ENCODE measurements around the gene ERICH6. TPM values are rescaled to one million over a fixed set of nuclear protein-coding genes. Genes with fewer than 3 reads are reported as not detected.

Gene ERICH6
- total RNA-seq, 4 donors from 2014 or later = not detected

DNA sequence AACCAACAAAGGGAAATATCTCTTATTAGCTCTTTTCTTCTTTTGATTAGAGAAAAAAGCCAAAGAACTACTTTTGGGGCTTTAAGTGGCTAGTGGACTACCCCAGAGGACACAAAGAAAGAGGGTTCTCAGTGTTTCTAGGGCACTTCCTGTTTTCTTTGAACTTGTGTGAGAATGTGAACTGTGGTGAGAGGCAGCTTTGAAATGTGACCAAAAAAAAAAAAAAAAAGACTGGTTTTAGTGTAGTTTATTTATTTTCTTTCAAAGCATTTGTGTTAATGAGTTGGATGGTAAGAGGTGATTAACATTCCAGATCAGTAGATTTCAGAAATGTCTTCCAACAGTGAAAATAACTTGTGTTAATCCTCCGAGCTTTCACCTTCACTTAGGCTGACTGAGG lies 68.2 kb downstream of the ERICH6 start:
- intact Hi-C loops (cut with DNase I; ENCODE audit: low total_unique reads) = no loop called here
- TF ChIP-seq POLR2AphosphoS5 (IDR thresholded peaks at IDR 0.05) (no peak), POLR2A (IDR thresholded peaks at IDR 0.05) (no peak)
- Histone ChIP-seq H3K4me3 (no peak overlapping the region), H3K27ac (peak overlapping the region in 3 of 4 donors; percentile 1 to 32 (median 12)), H3K4me1 (peaks cover 0 to 7% (median 0%) of the 10 kb centered on the region in 4 donors), H3K9me3 (no peaks in the 10 kb centered on the region), H3K36me3 (peaks cover 0 to 11% (median 0%) of the 10 kb centered on the region in 4 donors), H3K27me3 (no peaks in the 10 kb centered on the region)
- no peak for DNase-seq
- WGBS, 2 donors (ENCODE audit: low coverage in 1 of 2) = 57 to 85% methylated on average over 1 of the region's 1 CpG
- in situ Hi-C loops (cut with MboI; ENCODE audit: low pct_ligation_motif_present in 1 of 4, low pct_unique_long_range_greater_than_20kb in 1 of 4, low sequenced_read_pairs in 3 of 4) = no loop called here

DNA sequence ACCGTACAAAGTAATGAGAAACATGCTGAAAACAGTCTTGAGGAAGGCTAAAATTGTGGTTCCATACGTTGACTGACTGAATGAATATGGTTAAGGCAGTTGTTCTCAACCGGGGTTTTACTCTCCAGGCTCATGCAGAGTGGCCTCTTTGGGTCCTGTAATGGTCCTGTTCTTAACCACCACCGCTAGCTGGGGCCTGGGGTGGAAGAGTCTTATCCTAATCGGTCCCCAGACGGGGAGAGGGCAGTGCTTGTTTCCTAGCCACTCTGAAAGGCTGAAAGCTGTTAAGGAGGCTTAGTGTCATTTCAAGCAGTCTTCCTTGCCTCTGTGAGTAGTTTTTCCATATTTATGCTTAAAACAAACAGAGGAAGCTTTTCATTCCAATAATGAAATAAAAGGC lies 68.6 kb downstream of the ERICH6 start:
- TF ChIP-seq POLR2A (IDR thresholded peaks at IDR 0.05) (no peak), CTCF (IDR thresholded peaks at IDR 0.05) (no peak), POLR2AphosphoS5 (IDR thresholded peaks at IDR 0.05) (no peak), EP300 (IDR thresholded peaks at IDR 0.05; ENCODE audit: low read depth) (no peak)

GRCh38 chr3:150631515-150632221 lies 72.1 kb downstream of the ERICH6 start:
- intact Hi-C loops (cut with DNase I; ENCODE audit: low total_unique reads) (no loop called here), in situ Hi-C loops (cut with MboI; ENCODE audit: low pct_ligation_motif_present in 1 of 4, low pct_unique_long_range_greater_than_20kb in 1 of 4, low sequenced_read_pairs in 3 of 4) (no loop called here)
- DNase-seq = no peak
- TF ChIP-seq POLR2AphosphoS5 (IDR thresholded peaks at IDR 0.05) (no peak), CTCF (IDR thresholded peaks at IDR 0.05) (no peak), EP300 (IDR thresholded peaks at IDR 0.05; ENCODE audit: low read depth) (no peak), POLR2A (IDR thresholded peaks at IDR 0.05) (no peak)
- no peak overlapping the region for H3K27ac ChIP-seq
- no peaks in the 10 kb centered on the region for H3K9me3 ChIP-seq
- H3K4me1 ChIP-seq = peaks cover 0 to 7% (median 0%) of the 10 kb centered on the region in 4 donors
- H3K36me3 ChIP-seq = peaks cover 0 to 37% (median 8%) of the 10 kb centered on the region in 4 donors
- H3K27me3 ChIP-seq = no peaks in the 10 kb centered on the region
- 75 to 91% methylated on average over 2 to 7 of the region's 7 CpGs for WGBS, 2 donors (ENCODE audit: low coverage in 1 of 2)
- no peak overlapping the region for H3K4me3 ChIP-seq

More for the DNA sequence above, 68.6 kb downstream of the ERICH6 start:
- Histone ChIP-seq H3K27ac (peak overlapping the region in 3 of 4 donors; percentile 1 to 32 (median 11)), H3K9me3 (no peaks in the 10 kb centered on the region), H3K4me1 (peaks cover 0 to 7% (median 0%) of the 10 kb centered on the region in 4 donors), H3K36me3 (peaks cover 0 to 12% (median 0%) of the 10 kb centered on the region in 4 donors), H3K4me3 (no peak overlapping the region), H3K27me3 (no peaks in the 10 kb centered on the region)
- 35 to 52% methylated on average over 3 to 6 of the region's 6 CpGs for WGBS, 2 donors (ENCODE audit: low coverage in 1 of 2)
- DNase-seq = no peak
- in situ Hi-C loops (cut with MboI; ENCODE audit: low pct_ligation_motif_present in 1 of 4, low pct_unique_long_range_greater_than_20kb in 1 of 4, low sequenced_read_pairs in 3 of 4) (no loop called here), intact Hi-C loops (cut with DNase I; ENCODE audit: low total_unique reads) (no loop called here)

GRCh38 chr3:150627557-150627956 lies 76.2 kb downstream of the ERICH6 start:
- intact Hi-C loops (cut with DNase I; ENCODE audit: low total_unique reads) = no loop called here
- no peaks in the 10 kb centered on the region for H3K9me3 ChIP-seq

More at GRCh38 chr3:150627557-150627956, 76.2 kb downstream of the ERICH6 start:
- no peak for DNase-seq
- Histone ChIP-seq H3K4me1 (peaks cover 0 to 8% (median 0%) of the 10 kb centered on the region in 4 donors), H3K27me3 (no peaks in the 10 kb centered on the region), H3K4me3 (no peak overlapping the region), H3K36me3 (peaks cover 0 to 59% (median 16%) of the 10 kb centered on the region in 4 donors), H3K27ac (no peak overlapping the region)
- 70 to 84% methylated on average over 2 of the region's 2 CpGs for WGBS, 2 donors (ENCODE audit: low coverage in 1 of 2)
- in situ Hi-C loops (cut with MboI; ENCODE audit: low pct_ligation_motif_present in 1 of 4, low pct_unique_long_range_greater_than_20kb in 1 of 4, low sequenced_read_pairs in 3 of 4) = no loop called here
- TF ChIP-seq POLR2A (IDR thresholded peaks at IDR 0.05) = no peak
- TF ChIP-seq CTCF (IDR thresholded peaks at IDR 0.05) = no peak
- TF ChIP-seq EP300 (IDR thresholded peaks at IDR 0.05; ENCODE audit: low read depth) = no peak
- TF ChIP-seq POLR2AphosphoS5 (IDR thresholded peaks at IDR 0.05) = no peak
